GM20000 (cell line): ENCODE measurements around the gene NIT1.
A peak's percentile ranks its signal among the peaks of the same experiment; 100 is the strongest.

Source experiments
- DNase-seq: peaks from one replicate; pipeline ENCODE4 v3.0.0; 2012; ENCODE audit warnings: low spot score
- CTCF ChIP-seq: IDR thresholded peaks from 2 replicates; pipeline ENCODE4 v1.5.1; 2012; ENCODE audit warnings: mild to moderate bottlenecking, control low read depth; ENCODE audit errors: extremely low read depth, missing control alignments

The NIT1 gene

GRCh38 chr1:161128591-161129420, 10.9 kb downstream of the NIT1 start:
- DNase-seq = no peak
- no peak for TF ChIP-seq CTCF

GRCh38 chr1:161130266-161130665, 12.4 kb downstream of the NIT1 start:
- TF ChIP-seq CTCF = no peak
- no peak for DNase-seq

GRCh38 chr1:161131523-161132409, 13.9 kb downstream of the NIT1 start:
- DNase-seq = peak; percentile 49
- TF ChIP-seq CTCF = no peak

GRCh38 chr1:161132410-161133219, 14.7 kb downstream of the NIT1 start, which contains the start of gene DEDD:
Gene DEDD, minus strand, starts transcription at chr1:161132667. Its CDS starts 8,205 bp downstream, at chr1:161124462.
- no peak for TF ChIP-seq CTCF
- peak; percentile 96 for DNase-seq

- TF ChIP-seq CTCF = no peak
- DNase-seq = no peak
Measured at GRCh38 chr1:161133220-161133740, 15.4 kb downstream of the NIT1 start.

GRCh38 chr1:161137881-161138280, 20.0 kb downstream of the NIT1 start:
- no peak for DNase-seq
- no peak for TF ChIP-seq CTCF
